H1 (cell line): Measurements from ENCODE around the gene DPYSL3. TPM values are rescaled to one million over a fixed set of nuclear protein-coding genes. Genes with fewer than 3 reads are reported as not detected.

Experiments
- BACH1 ChIP-seq: IDR thresholded peaks from 2 replicates; pipeline ENCODE4 v1.6.1; 2012; ENCODE audit warnings: low read length, improper control_type of control experiment
- BRCA1 ChIP-seq: IDR thresholded peaks from 2 replicates; pipeline ENCODE4 v1.6.1; 2012; ENCODE audit warnings: low read depth, low read length, improper control_type of control experiment
- JUND ChIP-seq: IDR thresholded peaks from 2 replicates; pipeline ENCODE4 v1.6.1; 2011; ENCODE audit warnings: mild to moderate bottlenecking, improper control_type of control experiment, low read length
- SUZ12 ChIP-seq: fragments of 200-600 bp; sonication (generic); IDR thresholded peaks from 2 replicates; pipeline ENCODE4 v1.6.1; 2012; ENCODE audit warnings: mild to moderate bottlenecking, inconsistent platforms, low read length, moderate library complexity, mixed read lengths
- polyA plus RNA-seq, 7 experiments: library from polyadenylated mRNA; depleted of rRNA in 3 of 7; stranded (reverse) in 5 of 7; unstranded in 2 of 7; fragments of >200 nt in 5 of 7; fragments of 200-250 nt in 2 of 7; gene quantifications; 1 replicate in 5 of 7; 2 replicates in 1 of 7; 4 replicates in 1 of 7; pipeline versions ENCODE4 v1.2.1 to v1.2.3, GENCODE V29; 2011 to 2013; ENCODE audit warnings: missing spikeins in 2 of 7, mixed read lengths in 2 of 7
- total RNA-seq: library from RNA; stranded (reverse); fragmentation: NEBNext Ultra II Directional; extraction: Animal tissue kit (Norgen Biotek cat#: 25700); gene quantifications from 2 replicates; pipeline ENCODE4 v1.2.1, GENCODE V29; 2021
- TF ChIP-seq, protein P1 (sequence below): IDR thresholded peaks from 2 replicates; pipeline ENCODE4 v1.6.1; 2012; ENCODE audit warnings: inconsistent platforms

DPYSL3 gene
- total and polyA plus RNA-seq, 2 of the 8 experiments (the other 6 are each of a cell fraction or from before 2014, with no cell fraction given): 268 to 387 TPM

DNA sequence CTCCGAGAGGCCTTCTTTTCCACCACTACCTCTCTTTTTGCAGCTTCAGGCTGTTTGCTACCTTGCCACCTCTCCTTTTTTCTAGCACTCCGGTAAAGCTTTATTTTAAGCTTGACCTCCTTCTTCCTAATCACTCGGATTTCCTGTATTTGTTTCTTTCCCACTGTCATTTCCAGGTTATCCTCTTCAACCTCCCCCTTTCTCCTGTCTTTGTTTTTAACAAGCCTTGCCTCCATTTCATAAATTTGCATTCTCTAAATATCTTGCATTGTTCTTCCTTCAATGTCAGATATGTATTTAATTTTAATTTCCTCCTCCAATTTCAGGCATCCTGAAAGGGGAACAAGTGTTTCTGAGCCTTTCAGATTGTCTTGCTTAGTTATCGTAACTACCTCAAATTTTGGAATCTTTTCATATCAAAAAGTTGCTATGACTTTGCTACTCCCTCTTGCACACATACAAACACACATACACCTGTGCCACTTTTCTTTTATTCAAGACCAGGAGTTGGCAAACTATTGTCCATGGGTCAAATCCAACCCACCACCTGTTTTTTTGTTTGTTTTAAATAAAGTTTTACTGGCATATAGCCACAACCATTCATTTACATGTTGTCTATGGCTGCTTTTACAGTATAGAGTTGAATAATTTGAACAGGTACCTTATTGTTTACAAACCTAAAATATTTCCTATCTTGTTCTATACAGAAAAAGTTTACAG lies 22.7 kb downstream of the DPYSL3 start (continued):
- TF ChIP-seq, protein P1, sequence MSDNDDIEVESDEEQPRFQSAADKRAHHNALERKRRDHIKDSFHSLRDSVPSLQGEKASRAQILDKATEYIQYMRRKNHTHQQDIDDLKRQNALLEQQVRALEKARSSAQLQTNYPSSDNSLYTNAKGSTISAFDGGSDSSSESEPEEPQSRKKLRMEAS: no peak
- TF ChIP-seq SUZ12 (no peak), BRCA1 (no peak), JUND (no peak), BACH1 (no peak)
